CD14-positive monocyte (primary cell): Measurements from ENCODE around the gene PRIM2. TPM values are rescaled to one million over a fixed set of nuclear protein-coding genes. Genes with fewer than 3 reads are reported as not detected.
"Not testable (repeated sequence)": the region's sequence is repeated elsewhere in the genome, so short reads cannot be mapped to it uniquely, and the experiment has no call there.

Experiments
- DNase-seq, 3 donors: peaks; one replicate each; pipeline ENCODE4 v3.0.0-alpha.2; 2011 to 2022
- H2AFZ ChIP-seq: 2 replicates; pipeline ENCODE4 v1.6.0; 2012; ENCODE audit warnings: mild to moderate bottlenecking, low read depth, low read length, inconsistent platforms; ENCODE audit not compliant: insufficient read depth, poor library complexity, severe bottlenecking
- H3K27ac ChIP-seq, 2 donors: 1 replicate in 1 of 2; 2 replicates in 1 of 2; pipeline ENCODE4 v1.5.1; 2012 to 2013; ENCODE audit warnings: low read length in 2 of 2, control low read depth in 1 of 2, inconsistent platforms in 1 of 2, low read depth in 1 of 2, mild to moderate bottlenecking in 1 of 2
- H3K27me3 ChIP-seq, 2 donors: one replicate each; pipeline versions ENCODE4 v1.6.0 to v1.6.1; 2011 to 2013; ENCODE audit warnings: low read length in 2 of 2; ENCODE audit not compliant: control insufficient read depth in 2 of 2, insufficient read depth in 2 of 2
- H3K36me3 ChIP-seq, 2 donors: replicated peaks in 1 of 2; 1 replicate in 1 of 2; 2 replicates in 1 of 2; pipeline versions ENCODE4 v1.5.1 to v1.6.1; 2012 to 2013; ENCODE audit warnings: low read length in 2 of 2, control low read depth in 1 of 2, inconsistent platforms in 1 of 2, mild to moderate bottlenecking in 1 of 2; ENCODE audit not compliant: insufficient read depth in 2 of 2, control insufficient read depth in 1 of 2
- H3K4me1 ChIP-seq, 2 donors: 1 replicate in 1 of 2; 2 replicates in 1 of 2; pipeline versions ENCODE4 v1.5.1 to v1.6.1; 2012 to 2013; ENCODE audit warnings: low read length in 2 of 2, control low read depth in 1 of 2, inconsistent platforms in 1 of 2, mild to moderate bottlenecking in 1 of 2, moderate library complexity in 1 of 2; ENCODE audit not compliant: insufficient read depth in 2 of 2, control insufficient read depth in 1 of 2
- H3K4me2 ChIP-seq: replicated peaks from 2 replicates; pipeline ENCODE3; 2012; ENCODE audit warnings: low read length, moderate library complexity, mild to moderate bottlenecking; ENCODE audit not compliant: poor library complexity, severe bottlenecking; ENCODE audit errors: extremely low read depth
- H3K4me3 ChIP-seq, 3 experiments: fragments of 200-600 bp in 1 of 3; sonication (generic) in 1 of 3; replicated peaks in 1 of 3; 1 replicate in 2 of 3; 2 replicates in 1 of 3; pipeline ENCODE4 v1.5.1; 2011 to 2013; ENCODE audit warnings: low read length in 3 of 3, mild to moderate bottlenecking in 3 of 3, control low read depth in 2 of 3, low read depth in 2 of 3, inconsistent platforms in 1 of 3, moderate library complexity in 1 of 3
- H3K79me2 ChIP-seq: 2 replicates; pipeline ENCODE4 v1.6.0; 2012; ENCODE audit warnings: mild to moderate bottlenecking, control low read depth, inconsistent platforms, low read length, moderate library complexity; ENCODE audit not compliant: insufficient read depth
- H3K9ac ChIP-seq: 2 replicates; pipeline ENCODE4 v1.6.0; 2017; ENCODE audit warnings: low read length, mild to moderate bottlenecking; ENCODE audit not compliant: insufficient read depth, poor library complexity, severe bottlenecking
- H3K9me3 ChIP-seq, 2 donors: replicated peaks in 1 of 2; 1 replicate in 1 of 2; 2 replicates in 1 of 2; pipeline versions ENCODE4 v1.5.1 to v1.6.1; 2012 to 2013; ENCODE audit warnings: low read length in 2 of 2, control low read depth in 1 of 2; ENCODE audit not compliant: control insufficient read depth in 1 of 2, insufficient read depth in 1 of 2
- H4K20me1 ChIP-seq: 2 replicates; pipeline ENCODE4 v1.6.0; 2012; ENCODE audit warnings: mild to moderate bottlenecking, low read length, control low read depth, moderate library complexity; ENCODE audit not compliant: insufficient read depth
- H3K27ac Mint-ChIP-seq, 7 donors: one replicate each; pipeline ENCODE4 v1.8.0; 2020; ENCODE audit warnings: mild to moderate bottlenecking in 7 of 7, mixed read lengths in 7 of 7, moderate library complexity in 6 of 7, inconsistent platforms in 2 of 7
- H3K27me3 Mint-ChIP-seq, 3 donors: one replicate each; pipeline ENCODE4 v1.8.0; 2021 to 2022; ENCODE audit warnings: low read depth in 3 of 3, mild to moderate bottlenecking in 3 of 3, mixed read lengths in 3 of 3, moderate library complexity in 3 of 3, inconsistent platforms in 1 of 3
- H3K36me3 Mint-ChIP-seq, 2 donors: one replicate each; pipeline ENCODE4 v1.8.0; 2020; ENCODE audit warnings: mixed read lengths in 2 of 2, inconsistent platforms in 1 of 2, mild to moderate bottlenecking in 1 of 2
- H3K4me1 Mint-ChIP-seq: one replicate; pipeline ENCODE4 v1.8.0; 2020; ENCODE audit warnings: mild to moderate bottlenecking, mixed read lengths
- H3K4me3 Mint-ChIP-seq, 2 donors: one replicate each; pipeline ENCODE4 v1.8.0; 2020; ENCODE audit warnings: mild to moderate bottlenecking in 2 of 2, mixed read lengths in 2 of 2, moderate library complexity in 1 of 2
- H3K9me3 Mint-ChIP-seq, 7 donors: one replicate each; pipeline ENCODE4 v1.8.0; 2020 to 2022; ENCODE audit warnings: mixed read lengths in 7 of 7, mild to moderate bottlenecking in 6 of 7, moderate library complexity in 6 of 7, inconsistent platforms in 2 of 7
- WGBS: methylation state at CpG from one replicate; pipeline ENCODE4 v1.1.5; 2013; ENCODE audit warnings: missing lambda C conversion rate; ENCODE audit not compliant: insufficient coverage; 5-methylcytosine and 5-hydroxymethylcytosine counted together
- intact Hi-C, 2 donors: fragments of 100-400 bp; cut with micrococcal nuclease; formaldehyde crosslinking; loops; one replicate each; pipeline versions ENCODE4 v1.15.0 to v1.15.1; 2023
- polyA plus RNA-seq, 3 donors: library from polyadenylated mRNA; depleted of rRNA in 1 of 3; unstranded in 2 of 3; stranded (reverse) in 1 of 3; fragments of 300-500 nt in 2 of 3; fragments of >200 nt in 1 of 3; fragmentation: Illumina TruSeq in 2 of 3; gene quantifications; 1 replicate in 2 of 3; 2 replicates in 1 of 3; pipeline ENCODE4 v1.2.3, GENCODE V29; 2012 to 2021
- TF ChIP-seq, protein P1 (sequence below): fragments of 200-600 bp; IDR thresholded peaks from one replicate; pipeline ENCODE4 v1.8.0; 2022; ENCODE audit warnings: antibody characterized with exemption, mild to moderate bottlenecking

PRIM2 gene
- polyA plus RNA-seq, 3 donors: 2.8 to 5.1 (median 4.2) TPM

GRCh38 chr6:57310095-57310816, 7.2 kb upstream of the PRIM2 start:
- H3K4me1 Mint-ChIP-seq, H3K4me2 ChIP-seq, H3K4me1 ChIP-seq, H3K27ac Mint-ChIP-seq, DNase-seq, H3K36me3 ChIP-seq, H2AFZ ChIP-seq, H3K9me3 Mint-ChIP-seq, H3K27ac ChIP-seq, H3K36me3 Mint-ChIP-seq, H4K20me1 ChIP-seq, H3K79me2 ChIP-seq, H3K9ac ChIP-seq, H3K4me3 Mint-ChIP-seq, intact Hi-C loops, H3K27me3 ChIP-seq, H3K4me3 ChIP-seq: not testable (repeated sequence)
- 89% methylated on average over 13 of the region's 21 CpGs for WGBS
- H3K27me3 Mint-ChIP-seq: peaks cover 0 to 13% (median 12%) of the 10 kb centered on the region in 3 donors
- peaks cover 0 to 10% of the 10 kb centered on the region in 2 donors for H3K9me3 ChIP-seq

DNA sequence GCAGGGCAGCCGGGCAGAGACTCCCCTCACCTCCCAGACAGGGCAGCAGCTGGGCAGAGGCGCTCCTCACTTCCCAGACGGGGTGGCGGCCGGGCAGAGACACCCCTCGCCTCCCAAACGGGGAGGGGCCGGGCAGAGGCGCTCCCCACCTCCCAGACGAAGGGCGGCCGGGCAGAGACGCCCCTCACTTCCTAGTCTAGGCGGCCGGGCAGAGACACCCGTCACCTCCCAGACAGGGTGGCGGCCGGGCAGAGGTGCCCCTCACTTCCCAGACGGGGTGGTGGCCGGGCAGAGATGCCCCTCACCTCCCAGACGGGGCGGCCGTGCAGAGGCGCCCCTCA, 6.6 kb upstream of the PRIM2 start:
- Histone ChIP-seq H3K4me3 (no peak overlapping the region), H3K9me3 (peaks cover 0 to 10% of the 10 kb centered on the region in 2 donors), H3K27me3 (no peaks in the 10 kb centered on the region), H3K4me1 (no peaks in the 10 kb centered on the region), H2AFZ (no peak overlapping the region), H3K27ac (no peak overlapping the region), H3K36me3 (no peaks in the 10 kb centered on the region), H3K9ac (no peak overlapping the region), H3K79me2 (no peaks in the 10 kb centered on the region), H3K4me2 (no peak overlapping the region), H4K20me1 (no peaks in the 10 kb centered on the region)
- TF ChIP-seq, protein P1, sequence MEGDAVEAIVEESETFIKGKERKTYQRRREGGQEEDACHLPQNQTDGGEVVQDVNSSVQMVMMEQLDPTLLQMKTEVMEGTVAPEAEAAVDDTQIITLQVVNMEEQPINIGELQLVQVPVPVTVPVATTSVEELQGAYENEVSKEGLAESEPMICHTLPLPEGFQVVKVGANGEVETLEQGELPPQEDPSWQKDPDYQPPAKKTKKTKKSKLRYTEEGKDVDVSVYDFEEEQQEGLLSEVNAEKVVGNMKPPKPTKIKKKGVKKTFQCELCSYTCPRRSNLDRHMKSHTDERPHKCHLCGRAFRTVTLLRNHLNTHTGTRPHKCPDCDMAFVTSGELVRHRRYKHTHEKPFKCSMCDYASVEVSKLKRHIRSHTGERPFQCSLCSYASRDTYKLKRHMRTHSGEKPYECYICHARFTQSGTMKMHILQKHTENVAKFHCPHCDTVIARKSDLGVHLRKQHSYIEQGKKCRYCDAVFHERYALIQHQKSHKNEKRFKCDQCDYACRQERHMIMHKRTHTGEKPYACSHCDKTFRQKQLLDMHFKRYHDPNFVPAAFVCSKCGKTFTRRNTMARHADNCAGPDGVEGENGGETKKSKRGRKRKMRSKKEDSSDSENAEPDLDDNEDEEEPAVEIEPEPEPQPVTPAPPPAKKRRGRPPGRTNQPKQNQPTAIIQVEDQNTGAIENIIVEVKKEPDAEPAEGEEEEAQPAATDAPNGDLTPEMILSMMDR: no peak
- Mint-ChIP-seq H3K4me3 (no peak overlapping the region), H3K36me3 (no peaks in the 10 kb centered on the region), H3K4me1 (no peaks in the 10 kb centered on the region), H3K9me3 (peaks cover 0 to 7% (median 4%) of the 10 kb centered on the region in 7 donors), H3K27ac (no peak overlapping the region), H3K27me3 (peaks cover 0 to 12% (median 12%) of the 10 kb centered on the region in 3 donors)
- intact Hi-C loops: no loop called here
- 98% methylated on average over 14 of the region's 24 CpGs for WGBS
- no peak for DNase-seq

- H3K9ac ChIP-seq, H3K27ac ChIP-seq, H3K36me3 Mint-ChIP-seq, H3K4me1 Mint-ChIP-seq, H3K79me2 ChIP-seq, H3K4me3 Mint-ChIP-seq, H3K27ac Mint-ChIP-seq, H3K4me1 ChIP-seq, intact Hi-C loops, H3K9me3 Mint-ChIP-seq, H3K27me3 ChIP-seq, DNase-seq, H3K4me2 ChIP-seq, H3K4me3 ChIP-seq, H2AFZ ChIP-seq, H3K36me3 ChIP-seq, H4K20me1 ChIP-seq: not testable (repeated sequence)
- WGBS: 97% methylated on average over 28 of the region's 44 CpGs
- H3K9me3 ChIP-seq: peaks cover 0 to 10% of the 10 kb centered on the region in 2 donors
- H3K27me3 Mint-ChIP-seq: peaks cover 0 to 10% (median 10%) of the 10 kb centered on the region in 3 donors
Measured at GRCh38 chr6:57311300-57312003, 6.0 kb upstream of the PRIM2 start.
